ENCODE results near the gene DNAJC16.
"Not testable (repeated sequence)": the region's sequence is repeated elsewhere in the genome, so short reads cannot be mapped to it uniquely, and the experiment has no call there.

Gene DNAJC16

DNA sequence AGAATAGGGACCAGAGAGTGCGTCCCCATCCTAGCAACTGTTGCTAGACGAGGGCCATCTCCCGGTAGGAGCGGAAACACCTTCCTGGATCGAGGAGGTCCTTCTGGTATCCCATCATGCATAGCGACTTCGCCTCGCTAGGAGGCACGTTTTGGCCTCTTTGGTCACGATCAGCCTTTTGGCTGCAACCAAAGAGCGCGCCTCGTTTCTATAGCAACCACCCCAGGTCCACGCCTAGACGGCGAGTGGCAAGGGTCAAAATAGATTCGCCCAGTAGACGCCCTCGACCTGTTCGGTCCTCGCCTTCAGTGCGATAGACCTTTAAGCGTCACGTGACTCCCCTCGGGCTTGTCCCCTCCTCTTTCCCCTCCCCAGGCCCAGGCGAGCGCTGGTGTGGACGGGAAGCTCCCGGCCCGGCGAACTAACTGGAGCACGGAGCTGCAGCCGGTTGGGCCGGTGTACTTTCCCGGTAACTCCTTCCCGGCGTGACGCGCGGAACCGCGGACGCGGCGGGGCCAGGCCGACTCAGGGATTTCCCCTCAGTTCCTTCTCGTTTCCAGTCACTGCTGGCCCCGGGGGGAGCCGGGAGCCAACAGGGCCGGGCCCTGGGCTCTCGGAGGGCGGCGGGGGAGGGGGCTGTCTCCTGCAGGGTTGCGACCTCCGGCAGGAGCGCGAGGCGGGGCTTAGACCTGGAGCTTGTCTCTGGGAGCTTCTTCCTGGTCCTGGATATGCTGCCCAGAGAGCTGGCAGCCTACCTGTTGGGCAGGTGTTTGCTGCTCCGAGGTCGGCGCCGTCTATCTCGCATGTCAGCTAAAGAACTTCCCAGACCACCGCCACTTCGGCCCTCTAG, at the start of gene DNAJC16:
Gene DNAJC16, plus strand, starts transcription at position 359 of the 850 bp plus-strand sequence. CDS start 2,258 bp downstream, outside the sequence.
- DNase-seq, result peak; percentile 92

DNA sequence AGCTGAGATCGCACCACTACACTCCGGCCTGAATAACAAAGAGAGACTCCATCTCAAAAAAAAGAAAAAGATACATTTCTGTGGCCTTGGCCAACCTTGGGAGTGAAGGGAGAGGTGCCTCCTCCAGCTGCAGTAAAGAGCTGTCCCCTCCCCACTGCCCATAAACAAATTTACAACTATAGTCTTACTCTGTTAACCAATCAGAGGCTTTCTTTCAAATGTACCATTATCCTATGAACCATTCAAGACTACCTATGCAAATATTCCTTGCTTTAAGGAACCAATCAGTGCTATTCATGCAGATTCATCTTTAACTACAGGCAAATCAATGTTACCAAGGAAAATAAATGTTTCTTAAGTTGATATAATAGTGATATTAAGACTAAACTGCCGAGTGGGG, 49.7 kb upstream of the DNAJC16 start:
- DNase-seq, result no peak

DNA sequence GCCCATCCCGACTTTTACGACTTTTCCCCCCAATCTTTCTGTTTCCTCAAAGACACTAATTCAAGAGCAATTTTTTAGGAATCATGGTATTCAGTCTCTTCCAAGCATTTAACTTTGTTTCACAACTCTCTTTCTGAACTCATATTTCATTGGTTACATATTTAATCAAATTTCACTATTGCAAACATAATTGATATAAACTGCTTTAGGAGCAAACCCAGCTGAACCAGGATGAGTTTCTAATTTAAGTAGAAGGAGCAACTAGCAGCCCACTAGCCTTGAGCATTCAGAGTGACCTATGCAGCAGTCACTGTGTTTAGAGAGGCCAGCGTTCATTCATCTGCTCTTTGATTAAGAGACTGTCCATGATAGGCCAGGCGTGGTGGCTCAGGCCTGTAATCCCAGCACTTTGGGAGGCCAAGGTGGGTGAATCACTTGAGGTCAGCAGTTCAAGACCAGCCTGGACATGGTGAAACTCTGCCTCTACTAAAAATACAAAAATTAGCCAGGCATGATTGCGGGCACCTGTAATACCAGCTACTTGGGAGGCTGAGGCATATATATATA, 48.9 kb upstream of the DNAJC16 start:
- DNase-seq, result no peak

DNA sequence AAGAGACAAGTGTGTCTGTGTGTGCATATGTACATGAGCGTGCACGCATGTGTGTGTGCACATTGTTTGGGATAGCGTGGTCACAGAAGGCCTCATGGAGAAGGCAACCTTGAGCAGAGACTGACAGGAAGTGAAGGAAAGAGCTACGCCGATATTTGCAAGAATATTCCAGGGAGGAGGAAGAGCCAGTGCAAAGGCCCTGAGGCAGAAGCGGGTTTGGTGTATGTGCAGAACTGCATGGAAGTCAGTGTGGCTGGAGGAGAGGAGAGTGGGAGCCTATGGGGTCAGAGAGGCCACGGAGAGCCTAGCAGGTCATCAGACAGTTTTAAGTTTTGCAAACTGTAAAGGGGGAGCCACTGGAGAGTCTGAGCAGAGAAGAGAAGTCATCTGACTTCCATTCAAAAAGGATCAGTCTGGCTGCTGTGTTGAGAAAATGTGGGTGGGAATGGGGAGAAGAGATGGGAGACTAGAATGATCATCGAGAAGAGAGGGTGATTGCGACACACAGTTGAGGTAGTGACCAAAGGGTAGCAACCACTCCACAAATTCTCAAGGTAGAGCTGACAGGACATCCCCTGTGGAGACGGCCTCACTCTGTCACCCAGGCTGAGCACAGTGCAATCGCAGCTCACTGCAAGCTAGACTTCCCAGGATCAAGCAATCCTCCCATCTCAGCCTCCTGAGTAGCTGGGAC, 46.8 kb upstream of the DNAJC16 start:
- DNase-seq, result no peak

DNA sequence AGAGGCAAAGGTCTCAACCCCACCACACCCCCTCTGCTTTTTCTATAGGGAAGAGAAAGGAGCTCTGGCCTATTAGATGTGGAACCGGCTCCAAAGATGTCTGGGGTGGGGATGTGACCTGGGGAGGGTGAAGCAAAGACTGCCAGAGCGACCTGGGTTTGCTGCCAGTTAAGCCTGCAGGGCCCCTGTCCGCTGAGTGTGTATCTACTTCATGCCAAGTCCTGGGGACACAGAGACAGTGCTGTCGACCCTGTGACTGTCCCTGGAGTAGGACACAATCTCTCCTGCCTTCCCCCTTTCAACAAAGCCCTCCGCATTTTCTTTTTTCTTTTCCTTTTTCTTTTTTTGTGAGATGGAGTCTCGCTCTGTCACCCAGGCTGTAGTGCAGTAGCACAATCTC, 44.2 kb upstream of the DNAJC16 start:
- not testable (repeated sequence) for DNase-seq

DNA sequence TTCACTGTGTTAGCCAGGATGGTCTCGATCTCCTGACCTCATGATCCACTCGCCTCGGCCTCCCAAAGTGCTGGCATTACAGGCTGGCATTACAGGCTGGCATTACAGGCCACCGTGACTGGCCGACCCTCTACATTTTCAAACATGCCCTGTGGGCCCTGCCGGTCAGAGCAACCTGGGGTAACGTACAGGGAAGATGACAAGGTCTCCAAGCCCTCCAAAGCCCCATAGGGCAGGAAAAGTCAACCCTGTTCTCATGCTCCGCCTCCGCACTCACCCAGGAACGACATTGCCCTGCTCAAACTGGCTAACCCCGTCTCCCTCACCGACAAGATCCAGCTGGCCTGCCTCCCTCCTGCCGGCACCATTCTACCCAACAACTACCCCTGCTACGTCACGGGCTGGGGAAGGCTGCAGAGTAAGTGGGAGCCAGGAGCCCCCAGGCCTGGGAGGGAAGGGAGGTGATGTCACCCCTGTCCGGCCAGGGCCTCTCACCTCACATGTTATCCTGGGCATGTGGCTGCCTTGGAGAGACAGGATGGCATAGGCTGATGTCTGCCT, 43.6 kb upstream of the DNAJC16 start:
- not testable (repeated sequence) for DNase-seq

DNA sequence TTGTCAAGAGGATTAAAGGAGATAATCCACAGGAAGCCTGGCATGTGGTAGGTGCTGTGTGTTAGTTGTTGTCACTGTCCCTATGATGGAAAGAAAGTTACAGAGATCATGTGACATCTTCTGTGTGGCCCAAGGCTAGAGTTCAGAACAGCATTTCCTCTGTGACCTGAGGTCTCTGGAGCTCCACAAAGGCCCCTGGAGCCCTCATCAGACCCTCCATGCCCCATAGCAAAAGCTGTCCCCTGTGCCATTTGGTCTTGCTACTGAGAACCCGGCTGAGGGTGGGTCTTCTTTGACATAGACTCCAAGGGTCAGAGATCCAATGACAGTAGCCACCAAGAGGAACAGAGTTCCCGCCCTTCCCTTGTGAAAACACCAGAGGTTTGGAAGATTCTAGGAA, 42.7 kb upstream of the DNAJC16 start:
- DNase-seq, result no peak

DNA sequence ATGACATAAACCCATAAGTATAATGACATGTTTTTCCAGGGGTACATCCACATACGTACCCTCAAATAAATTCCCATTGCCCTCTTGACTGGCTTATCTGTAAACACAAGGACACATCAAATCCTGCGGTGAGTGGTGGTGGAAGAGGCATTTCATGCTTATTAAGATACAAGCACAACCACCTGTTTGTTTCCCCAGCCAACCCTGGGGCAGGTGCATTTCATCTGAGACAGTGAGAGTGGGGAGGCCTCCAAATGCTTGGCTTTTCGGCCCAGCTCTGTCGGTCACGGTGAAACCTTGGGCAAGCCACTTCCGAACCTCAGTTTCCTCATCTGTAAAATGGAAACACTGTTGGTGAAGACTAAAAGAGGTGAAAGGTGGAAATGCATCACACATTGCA, 42.2 kb upstream of the DNAJC16 start:
- not testable (repeated sequence) for DNase-seq

DNA sequence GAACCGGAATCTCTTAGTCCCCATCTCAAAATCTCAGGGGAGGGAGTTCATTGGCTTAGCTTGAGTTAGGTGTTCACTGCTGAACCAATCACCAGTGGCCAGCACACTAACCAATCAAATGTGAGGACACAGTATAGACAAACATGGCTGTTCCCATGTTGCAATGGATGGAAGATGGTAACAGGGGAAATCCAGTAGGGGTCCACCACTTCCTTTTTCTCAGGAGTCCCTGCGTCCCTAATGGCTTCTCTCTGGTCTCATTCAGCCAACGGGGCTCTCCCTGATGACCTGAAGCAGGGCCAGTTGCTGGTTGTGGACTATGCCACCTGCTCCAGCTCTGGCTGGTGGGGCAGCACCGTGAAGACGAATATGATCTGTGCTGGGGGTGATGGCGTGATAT, 41.0 kb upstream of the DNAJC16 start:
- DNase-seq, result no peak

DNA sequence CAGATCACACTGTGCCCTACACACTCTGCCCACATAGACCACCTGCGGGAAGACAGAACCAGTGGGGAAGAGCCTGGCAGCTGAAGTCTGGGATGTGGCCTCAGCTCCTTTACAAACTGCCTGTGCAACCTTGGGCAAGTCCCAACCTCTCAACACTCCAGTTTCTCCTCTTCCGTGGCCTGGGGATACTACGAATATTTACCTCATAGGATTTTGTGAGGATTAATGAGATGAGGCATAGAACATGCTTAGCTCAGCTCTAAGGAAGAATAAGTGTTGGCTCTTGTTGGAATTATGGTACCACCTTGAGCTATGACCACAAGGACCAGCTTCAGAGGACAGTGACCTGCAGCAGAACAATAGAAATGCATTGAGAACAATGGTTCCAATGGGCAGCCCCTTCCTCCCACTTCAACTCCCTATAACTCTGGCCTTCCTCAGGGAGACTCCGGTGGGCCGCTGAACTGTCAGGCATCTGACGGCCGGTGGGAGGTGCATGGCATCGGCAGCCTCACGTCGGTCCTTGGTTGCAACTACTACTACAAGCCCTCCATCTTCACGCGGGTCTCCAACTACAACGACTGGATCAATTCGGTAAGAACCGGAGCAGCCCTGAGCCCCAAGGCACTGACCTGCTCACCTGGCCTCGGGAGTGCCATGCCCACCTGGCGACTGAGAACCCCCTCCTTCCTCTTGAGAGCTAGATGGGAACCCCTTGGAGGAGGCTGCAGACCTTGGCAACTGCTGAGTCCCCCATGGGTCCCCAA, 39.6 kb upstream of the DNAJC16 start:
- DNase-seq, result not testable (repeated sequence)

DNA sequence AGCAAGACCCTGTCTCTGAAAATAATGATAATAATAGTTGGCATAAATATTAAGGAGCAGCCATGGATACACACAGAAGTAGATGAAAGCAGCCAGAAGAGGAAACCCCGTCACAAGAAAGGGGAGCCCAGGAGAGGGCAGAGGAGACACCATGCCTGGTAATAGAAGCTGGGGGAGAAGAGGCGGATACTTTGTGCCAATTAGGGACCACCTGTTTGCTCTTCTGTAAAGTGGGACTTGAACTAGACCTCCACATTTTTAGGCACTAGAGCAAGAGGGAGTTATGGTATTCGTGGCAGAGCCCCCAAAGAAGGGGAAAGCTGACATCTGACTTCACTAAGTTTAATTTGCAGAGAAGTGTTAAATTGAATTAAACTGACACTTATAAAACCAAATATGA, 38.3 kb upstream of the DNAJC16 start:
- no peak for DNase-seq

DNA sequence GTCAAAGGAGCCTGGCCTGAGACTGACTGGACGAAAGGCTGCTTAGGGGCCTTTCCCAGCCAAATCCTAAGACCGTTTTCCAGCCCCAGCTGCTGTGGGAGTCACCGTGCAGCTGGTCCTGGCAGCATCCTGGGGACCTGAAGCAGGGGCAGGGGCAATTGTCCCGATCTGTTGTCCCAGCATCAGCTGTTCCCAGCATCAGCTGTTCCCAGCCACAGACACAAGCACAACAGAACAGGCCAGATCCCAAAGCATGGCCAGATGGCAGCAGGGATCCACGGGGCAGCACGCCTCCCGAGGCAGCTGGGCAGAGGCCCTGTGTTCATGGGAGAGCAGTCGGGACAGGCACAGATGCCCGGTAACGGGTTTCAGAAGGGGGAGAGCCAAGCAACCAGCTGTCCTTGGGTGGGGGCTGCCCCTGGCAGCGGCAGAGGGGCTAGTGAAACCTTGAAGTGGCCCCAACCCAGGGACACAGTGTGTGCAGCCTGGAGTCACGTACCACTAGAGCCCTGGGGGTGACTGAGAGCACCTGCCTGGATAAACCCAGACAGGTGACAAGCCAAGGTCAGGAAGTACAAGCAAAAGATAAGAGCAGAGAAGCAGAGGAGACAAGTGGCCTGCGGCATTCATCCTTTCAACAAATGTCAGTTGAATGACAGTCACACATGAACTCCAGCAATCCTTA, 37.5 kb upstream of the DNAJC16 start:
- no peak for DNase-seq

DNA sequence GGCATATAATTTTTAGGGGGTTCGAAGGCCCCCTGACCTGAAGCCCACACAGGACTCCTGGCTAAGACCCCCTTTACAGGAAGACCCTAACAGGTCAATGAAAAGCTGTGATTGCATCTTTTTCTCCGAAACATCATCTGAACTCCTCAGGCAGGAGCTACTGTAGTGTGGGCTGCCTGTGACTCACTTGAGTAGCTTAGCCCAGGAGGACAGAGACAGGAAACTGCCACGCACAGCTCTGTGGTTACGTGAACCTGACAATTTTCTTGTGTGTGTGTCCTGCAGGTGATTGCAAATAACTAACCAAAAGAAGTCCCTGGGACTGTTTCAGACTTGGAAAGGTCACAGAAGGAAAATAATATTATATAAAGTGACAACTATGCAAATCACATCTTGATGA, 35.6 kb upstream of the DNAJC16 start:
- not testable (repeated sequence) for DNase-seq

DNA sequence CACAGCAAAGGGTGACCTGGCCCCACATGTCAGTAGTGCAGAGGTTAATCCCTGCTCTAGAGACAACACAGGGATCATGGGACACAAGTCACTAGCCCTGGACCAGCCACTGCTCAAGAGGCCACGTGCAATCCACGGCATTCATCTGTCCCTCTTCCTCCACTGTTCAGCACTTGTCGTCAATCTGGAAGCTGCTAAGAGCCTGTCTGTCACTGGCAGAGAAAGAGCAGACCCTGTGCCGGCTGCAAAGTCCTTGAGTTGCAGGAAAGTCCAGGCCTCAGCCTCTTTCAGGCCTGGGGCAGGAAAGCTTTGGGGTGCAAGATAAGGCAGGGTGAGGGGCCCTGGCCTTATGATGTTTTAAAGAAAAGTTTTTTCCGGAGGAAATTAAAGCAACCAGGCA, 34.1 kb upstream of the DNAJC16 start:
- no peak for DNase-seq

DNA sequence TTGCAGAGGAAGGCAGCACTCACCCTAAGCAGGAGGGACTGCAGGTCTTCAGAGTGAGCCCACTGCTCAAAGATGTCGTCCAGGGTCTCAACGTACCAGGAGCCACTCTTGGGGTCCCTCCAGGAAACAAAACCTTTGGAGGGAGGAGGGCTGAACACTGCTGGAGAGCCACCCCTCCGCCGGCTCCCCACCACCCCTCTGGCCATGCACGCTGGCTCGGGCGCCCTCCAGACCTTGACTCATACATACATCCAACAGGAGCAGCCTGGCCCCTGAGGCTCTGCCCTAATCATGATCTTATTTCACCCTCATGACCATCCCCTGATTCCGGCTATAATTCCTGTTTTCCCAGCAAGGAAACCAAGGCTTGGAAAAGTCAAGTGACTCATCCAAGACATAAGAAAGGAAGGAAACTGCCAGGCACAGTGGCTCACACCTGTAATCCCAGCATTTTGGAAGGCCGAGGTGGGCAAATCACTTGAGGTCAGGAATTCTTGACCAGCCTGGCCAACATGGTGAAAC, 32.7 kb upstream of the DNAJC16 start:
- DNase-seq, result no peak

DNA sequence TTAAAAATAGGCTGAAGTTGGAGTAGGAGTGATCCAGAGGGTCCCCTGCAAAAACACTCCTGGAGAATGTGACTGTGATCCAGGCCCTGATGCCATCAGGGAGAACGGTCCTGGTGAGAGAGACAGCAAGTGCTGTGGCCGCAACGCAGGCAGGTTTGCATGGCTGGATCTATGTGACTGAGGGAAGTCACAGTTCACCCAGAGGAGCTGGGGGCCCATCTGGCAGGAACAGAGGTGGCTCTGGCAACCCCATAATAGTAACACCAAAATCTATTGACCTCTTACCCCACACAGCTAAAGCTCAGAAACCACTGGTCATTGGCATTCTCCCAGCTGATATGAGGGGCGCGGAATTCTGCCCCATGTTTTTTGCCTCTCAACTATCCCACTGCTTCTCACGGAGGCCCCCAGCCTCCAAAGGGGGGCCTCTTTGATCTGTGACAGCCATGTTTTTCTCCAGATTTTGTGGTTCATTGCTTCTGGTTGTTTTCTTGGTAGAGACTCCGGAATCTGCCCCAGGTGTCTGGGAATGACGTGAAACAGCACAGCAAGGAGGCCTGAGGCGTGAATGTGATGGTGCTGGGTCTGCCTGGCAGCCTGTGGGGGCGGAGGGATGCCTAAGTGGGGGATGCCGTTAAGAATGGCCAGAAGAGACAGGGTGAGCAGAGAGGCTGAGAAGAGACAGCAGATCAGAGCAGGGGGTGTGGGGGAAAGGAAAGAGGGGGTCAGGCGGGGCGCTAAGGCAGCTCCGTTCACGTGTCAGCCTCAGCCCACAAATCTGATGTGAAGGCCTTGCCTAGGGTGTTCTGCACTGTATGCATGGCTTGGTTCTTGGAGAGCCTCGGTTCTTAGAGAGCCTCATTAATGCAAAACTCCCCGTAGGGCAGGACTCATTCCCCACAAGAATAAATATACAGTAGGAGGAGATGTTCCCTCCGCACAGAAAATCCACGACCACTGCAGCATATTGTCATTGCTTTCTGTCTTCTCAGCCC, 26.2 kb upstream of the DNAJC16 start:
- DNase-seq, result no peak

DNA sequence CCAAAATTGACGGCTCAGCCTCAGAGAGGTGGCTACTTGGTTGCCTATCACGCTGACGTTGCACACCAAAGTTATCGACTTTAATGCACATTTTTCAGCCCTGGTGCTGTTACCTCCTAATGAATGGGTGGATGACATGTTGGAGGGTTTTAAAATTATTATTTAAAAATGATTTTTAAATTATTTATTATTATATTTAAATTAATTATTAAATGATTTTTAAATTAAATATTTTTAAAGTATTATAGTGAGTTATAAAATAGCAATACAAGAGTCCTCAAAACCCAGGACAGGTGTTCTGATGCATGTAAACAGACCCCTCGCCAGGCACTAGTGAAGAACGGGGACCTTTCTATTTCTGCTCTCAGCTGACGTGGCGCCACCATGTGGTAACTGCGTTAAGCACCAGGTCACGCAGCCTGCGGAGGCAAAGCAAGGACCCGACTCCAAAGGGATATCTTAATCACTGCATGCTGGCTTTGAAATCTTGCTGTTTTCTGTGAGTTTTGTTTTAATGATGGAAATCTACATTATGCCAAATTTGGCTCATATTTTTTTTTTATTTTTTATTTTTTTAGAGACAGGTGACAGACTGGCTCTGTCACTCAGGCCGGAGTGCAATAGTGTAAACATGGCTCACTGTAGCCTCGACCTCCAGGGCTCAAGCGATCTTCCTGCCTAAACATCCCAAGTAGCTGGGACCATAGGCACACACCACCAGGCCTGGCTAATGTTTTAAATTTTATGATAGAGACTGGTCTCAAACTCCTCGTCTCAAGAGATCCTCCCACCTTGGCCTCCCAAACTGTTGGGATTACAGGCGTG, 25.2 kb upstream of the DNAJC16 start:
- DNase-seq, result peak; percentile 55

DNA sequence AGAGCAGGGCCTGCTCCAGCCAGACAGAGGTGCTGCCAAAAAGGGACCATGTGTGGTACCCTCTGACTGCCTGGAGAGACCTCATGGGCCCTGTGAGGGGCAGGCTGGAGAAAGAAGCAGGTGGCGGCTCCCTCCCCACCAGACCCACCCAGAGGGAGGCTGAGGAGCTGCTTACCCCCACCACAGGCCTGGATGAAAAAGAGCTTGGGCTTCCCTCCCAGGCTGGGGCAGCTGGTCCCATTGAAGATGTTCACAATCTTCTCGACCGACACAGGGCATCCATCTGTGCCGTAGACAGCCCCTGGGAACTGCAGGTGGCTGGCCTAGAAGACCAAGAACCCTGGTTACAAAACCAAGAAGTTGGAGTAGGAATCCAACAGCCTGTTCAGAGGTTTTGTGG, 22.2 kb upstream of the DNAJC16 start:
- no peak for DNase-seq

DNA sequence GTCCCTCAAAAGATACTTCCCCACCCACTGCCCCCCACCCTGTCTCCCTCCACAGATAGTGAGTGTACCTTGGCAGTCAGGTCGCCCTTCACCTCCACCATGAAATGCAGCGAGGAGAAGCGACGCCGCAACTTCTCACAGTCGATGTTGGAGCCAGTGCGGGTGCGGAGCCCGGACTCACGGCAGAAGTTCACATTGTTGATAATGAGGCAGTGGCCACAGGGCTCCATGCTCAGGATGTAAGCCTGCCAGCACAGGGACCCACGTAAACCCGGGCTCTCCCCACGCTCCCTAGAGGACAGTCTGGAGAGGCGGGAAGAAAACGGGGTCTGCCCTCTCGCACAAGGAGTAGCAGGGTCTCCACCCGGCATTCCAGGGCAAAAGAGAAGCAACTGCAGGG, 19.8 kb upstream of the DNAJC16 start:
- DNase-seq, result no peak

DNA sequence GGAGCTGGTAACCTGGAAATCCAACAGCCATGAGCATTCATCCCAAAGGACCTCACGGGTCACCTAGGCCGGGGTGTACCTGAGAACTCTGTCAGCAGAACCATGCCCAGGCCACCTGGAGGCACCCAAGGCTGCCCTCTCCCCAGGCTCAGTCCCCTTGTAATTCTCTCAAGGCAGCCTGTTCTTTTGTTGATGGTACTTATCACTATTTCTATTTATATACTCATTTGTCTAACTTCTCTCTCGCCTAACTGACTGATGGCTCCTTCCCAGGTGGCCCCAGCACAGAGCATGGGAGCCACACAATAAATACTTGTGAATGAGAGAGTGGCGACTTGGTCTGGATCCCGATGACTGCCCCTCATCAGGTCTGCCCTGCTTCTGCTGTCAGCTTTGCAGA, 19.4 kb upstream of the DNAJC16 start:
- DNase-seq, result no peak

All from activated T-cell treated with anti-CD3 and anti-CD28 coated beads, Interleukin-2, amount 50 U/mL, for 1 hour (primary cell).